BE2C (cell line): ENCODE data around the gene SEMA4D.

Source experiments
- DNase-seq: peaks from one replicate; pipeline ENCODE4 v3.0.0-alpha.2; 2020
- H3K27me3 ChIP-seq: fragments of 250-450 bp; sonication (Bioruptor Pico); 2 replicates; pipeline ENCODE4 v1.5.1; 2020; ENCODE audit warnings: mild to moderate bottlenecking
- H3K36me3 ChIP-seq: fragments of 250-450 bp; sonication (Bioruptor Pico); 2 replicates; pipeline ENCODE4 v1.5.1; 2020; ENCODE audit warnings: mild to moderate bottlenecking
- H3K4me1 ChIP-seq: fragments of 250-450 bp; sonication (Bioruptor Pico); 2 replicates; pipeline ENCODE4 v1.5.1; 2020
- H3K4me3 ChIP-seq: 2 replicates; pipeline ENCODE4 v1.5.1; 2011; ENCODE audit warnings: low read depth, low read length
- H3K9me3 ChIP-seq: fragments of 250-450 bp; sonication (Bioruptor Pico); 2 replicates; pipeline ENCODE4 v1.5.1; 2020
- TF ChIP-seq, protein P1 (sequence below): IDR thresholded peaks from 2 replicates; pipeline ENCODE4 v1.5.1; 2012; ENCODE audit warnings: mild to moderate bottlenecking, low read depth, low read length

Gene SEMA4D

DNA sequence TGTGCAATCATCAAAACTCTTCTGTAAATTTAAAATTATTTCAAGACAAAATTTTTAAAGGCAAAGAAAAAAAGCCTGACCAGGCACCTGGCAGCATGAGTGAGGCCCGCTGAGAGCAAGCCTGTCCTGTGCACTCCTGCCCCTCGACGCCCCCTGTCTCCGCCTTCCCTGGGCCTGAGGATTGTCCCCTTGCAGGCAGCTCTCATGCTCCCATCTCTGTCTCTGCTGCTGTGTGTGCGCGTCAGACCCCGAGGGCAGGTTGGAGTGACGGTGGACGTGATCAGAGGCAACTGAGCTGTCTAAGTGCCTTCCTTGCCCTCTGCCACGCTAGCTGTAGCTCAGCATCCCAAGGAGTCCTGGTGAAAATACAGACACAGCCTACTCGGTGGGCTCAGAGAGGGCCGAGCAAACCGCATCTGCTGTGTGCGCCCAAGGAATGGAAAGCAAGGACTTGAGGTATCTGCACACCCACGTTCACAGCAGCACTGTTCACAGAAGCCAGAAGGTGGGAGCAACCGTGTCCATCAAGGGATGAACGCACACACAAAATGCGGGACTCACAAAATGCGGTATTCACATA lies 114.1 kb downstream of the SEMA4D start:
- TF ChIP-seq, protein P1, sequence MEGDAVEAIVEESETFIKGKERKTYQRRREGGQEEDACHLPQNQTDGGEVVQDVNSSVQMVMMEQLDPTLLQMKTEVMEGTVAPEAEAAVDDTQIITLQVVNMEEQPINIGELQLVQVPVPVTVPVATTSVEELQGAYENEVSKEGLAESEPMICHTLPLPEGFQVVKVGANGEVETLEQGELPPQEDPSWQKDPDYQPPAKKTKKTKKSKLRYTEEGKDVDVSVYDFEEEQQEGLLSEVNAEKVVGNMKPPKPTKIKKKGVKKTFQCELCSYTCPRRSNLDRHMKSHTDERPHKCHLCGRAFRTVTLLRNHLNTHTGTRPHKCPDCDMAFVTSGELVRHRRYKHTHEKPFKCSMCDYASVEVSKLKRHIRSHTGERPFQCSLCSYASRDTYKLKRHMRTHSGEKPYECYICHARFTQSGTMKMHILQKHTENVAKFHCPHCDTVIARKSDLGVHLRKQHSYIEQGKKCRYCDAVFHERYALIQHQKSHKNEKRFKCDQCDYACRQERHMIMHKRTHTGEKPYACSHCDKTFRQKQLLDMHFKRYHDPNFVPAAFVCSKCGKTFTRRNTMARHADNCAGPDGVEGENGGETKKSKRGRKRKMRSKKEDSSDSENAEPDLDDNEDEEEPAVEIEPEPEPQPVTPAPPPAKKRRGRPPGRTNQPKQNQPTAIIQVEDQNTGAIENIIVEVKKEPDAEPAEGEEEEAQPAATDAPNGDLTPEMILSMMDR, result no peak
- Histone ChIP-seq H3K9me3 (no peaks in the 10 kb centered on the region), H3K27me3 (no peaks in the 10 kb centered on the region), H3K4me1 (no peaks in the 10 kb centered on the region), H3K36me3 (no peaks in the 10 kb centered on the region; the same call in 1 of the 2 replicates), H3K4me3 (no peak overlapping the region)
- DNase-seq, result no peak

- no peak for DNase-seq
- Histone ChIP-seq H3K36me3 (no peaks in the 10 kb centered on the region; the same call in 1 of the 2 replicates), H3K4me1 (no peaks in the 10 kb centered on the region), H3K4me3 (no peak overlapping the region), H3K27me3 (no peaks in the 10 kb centered on the region), H3K9me3 (no peaks in the 10 kb centered on the region)
- TF ChIP-seq, protein P1, result no peak
Observed at GRCh38 chr9:89383030-89383720, 114.7 kb downstream of the SEMA4D start.

DNA sequence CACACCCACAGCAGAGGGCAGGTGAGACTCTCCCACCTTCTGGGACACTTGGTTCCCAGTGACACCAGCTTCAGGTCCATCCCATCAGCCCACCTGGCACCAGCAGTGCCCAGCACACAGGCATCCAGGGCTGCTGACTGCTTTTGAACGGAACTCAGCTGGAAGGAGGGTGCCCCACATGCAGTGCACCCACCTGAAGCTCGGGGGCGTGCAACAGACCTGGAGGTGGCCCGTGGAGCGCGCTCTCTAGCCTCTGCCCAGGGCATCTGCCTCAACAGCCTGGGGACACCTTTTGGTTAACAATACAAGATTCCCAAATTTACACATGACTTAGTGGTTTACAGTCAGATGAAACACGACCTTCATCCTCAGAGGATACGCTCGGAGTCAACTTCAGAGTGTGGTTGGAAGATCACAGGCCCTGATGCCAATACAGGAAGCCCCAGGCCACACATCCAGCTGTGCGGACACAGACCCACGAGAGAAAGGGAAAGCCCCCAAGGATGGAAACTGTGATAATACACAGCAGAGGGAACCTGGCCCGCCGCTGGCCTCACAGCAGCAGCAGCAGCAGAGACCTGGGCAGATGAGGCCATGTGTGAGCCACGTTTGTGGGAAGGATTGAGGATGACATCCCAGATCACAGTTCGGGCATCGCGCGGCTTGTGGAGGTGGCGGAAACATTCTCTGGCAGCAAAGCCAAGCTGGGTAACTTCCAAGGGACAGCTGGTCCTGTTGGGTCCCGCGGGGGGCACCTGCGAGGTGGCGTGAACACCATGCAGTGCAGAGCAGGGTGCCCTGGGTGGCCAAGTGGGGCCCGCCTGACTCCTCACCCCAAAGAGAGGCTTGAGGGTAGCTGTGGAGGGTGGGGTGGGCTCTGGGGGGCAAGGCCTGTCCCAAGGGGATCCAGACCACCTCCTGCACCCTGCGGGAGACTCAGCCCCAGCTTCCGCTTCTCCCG lies 115.6 kb downstream of the SEMA4D start:
- Histone ChIP-seq H3K4me1 (no peaks in the 10 kb centered on the region), H3K27me3 (no peaks in the 10 kb centered on the region), H3K4me3 (no peak overlapping the region), H3K9me3 (no peaks in the 10 kb centered on the region), H3K36me3 (no peaks in the 10 kb centered on the region; the same call in 1 of the 2 replicates)
- DNase-seq, result no peak
- TF ChIP-seq, protein P1, result no peak

GRCh38 chr9:89381308-89381609 lies 116.7 kb downstream of the SEMA4D start:
- DNase-seq, result no peak

DNA sequence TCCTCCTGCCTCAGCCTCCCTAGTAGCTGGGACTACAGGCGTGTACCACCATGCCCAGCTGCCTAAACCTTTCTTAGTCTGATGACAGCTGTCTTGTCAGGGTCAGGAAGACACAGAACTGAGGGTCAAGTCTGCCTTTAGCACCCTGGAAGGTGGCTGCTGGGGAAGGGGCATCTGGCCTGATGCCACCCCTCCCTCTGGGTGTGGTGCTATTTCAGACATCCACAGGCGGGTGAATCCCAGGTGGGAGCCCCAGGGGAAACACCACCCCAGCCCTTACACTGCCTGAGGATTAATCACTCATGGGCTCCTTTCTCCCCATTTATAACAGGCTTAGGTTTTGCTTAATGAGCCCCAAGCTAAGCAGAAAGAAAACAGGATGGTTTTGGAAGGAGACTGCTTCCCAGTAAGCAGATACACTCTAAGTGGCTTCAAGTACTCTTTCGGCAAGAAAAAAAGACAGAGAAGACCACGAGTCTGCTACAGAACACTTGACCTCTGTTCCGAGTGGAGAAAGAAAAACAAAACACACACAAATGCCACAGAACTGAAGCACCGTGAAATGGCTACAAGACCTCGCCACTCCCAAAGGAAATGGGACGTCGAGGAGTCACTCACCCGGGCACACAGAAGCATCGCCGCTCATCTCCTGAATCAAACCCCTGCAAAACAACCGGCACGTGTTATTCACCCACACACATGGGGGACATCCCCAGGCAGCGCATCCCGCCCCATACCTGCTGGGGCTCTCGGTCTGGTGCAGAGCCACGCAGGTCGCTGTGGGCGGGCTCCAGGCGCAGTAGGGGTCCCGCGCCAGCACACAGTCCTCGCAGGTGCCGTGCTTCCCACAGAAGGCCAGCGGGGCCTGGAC lies 117.2 kb downstream of the SEMA4D start:
- H3K36me3 ChIP-seq, result no peaks in the 10 kb centered on the region
- DNase-seq, result no peak

More at GRCh38 chr9:89381308-89381609, 116.7 kb downstream of the SEMA4D start:
- Histone ChIP-seq H3K4me1 (no peaks in the 10 kb centered on the region), H3K4me3 (no peak overlapping the region), H3K9me3 (no peaks in the 10 kb centered on the region), H3K36me3 (no peaks in the 10 kb centered on the region), H3K27me3 (no peaks in the 10 kb centered on the region)
- TF ChIP-seq, protein P1, result no peak

More for the DNA sequence above, 117.2 kb downstream of the SEMA4D start:
- TF ChIP-seq, protein P1, result no peak
- H3K9me3 ChIP-seq, result no peaks in the 10 kb centered on the region
- no peaks in the 10 kb centered on the region for H3K27me3 ChIP-seq
- H3K4me1 ChIP-seq, result no peaks in the 10 kb centered on the region; the same call in 1 of the 2 replicates
- H3K4me3 ChIP-seq, result no peak overlapping the region
